Small intestine (tissue), 7 donors: ENCODE data around the gene NPIPA1. TPM values are rescaled to one million over a fixed set of nuclear protein-coding genes. Genes with fewer than 3 reads are reported as not detected.
A peak's percentile ranks its signal among the peaks of the same experiment; 100 is the strongest.
"Not testable (repeated sequence)": the region's sequence is repeated elsewhere in the genome, so short reads cannot be mapped to it uniquely, and the experiment has no call there.

Experiments used
- DNase-seq, 2 donors: peaks; one replicate each; pipeline versions ENCODE4 v3.0.0 to v3.0.0-alpha.2; 2013
- FAIRE-seq: peaks from 2 replicates; lab custom pipeline; 2012; peaks lifted over from hg19 to GRCh38; lab: Jason Lieb, UNC
- H3K27ac ChIP-seq, 3 donors: one replicate each; pipeline ENCODE4 v1.5.1; 2013; ENCODE audit warnings: low read length in 2 of 3, mild to moderate bottlenecking in 2 of 3, control low read depth in 1 of 3, inconsistent platforms in 1 of 3, low read depth in 1 of 3, moderate library complexity in 1 of 3
- H3K27me3 ChIP-seq, 3 donors: one replicate each; pipeline ENCODE4 v1.6.1; 2013; ENCODE audit warnings: low read length in 3 of 3, inconsistent platforms in 1 of 3; ENCODE audit not compliant: control insufficient read depth in 3 of 3, insufficient read depth in 3 of 3
- H3K36me3 ChIP-seq, 3 donors: one replicate each; pipeline ENCODE4 v1.6.1; 2013; ENCODE audit warnings: low read length in 3 of 3, inconsistent platforms in 1 of 3, low read depth in 1 of 3, mild to moderate bottlenecking in 1 of 3, moderate library complexity in 1 of 3; ENCODE audit not compliant: control insufficient read depth in 3 of 3, insufficient read depth in 2 of 3
- H3K4me1 ChIP-seq, 3 donors: one replicate each; pipeline ENCODE4 v1.6.1; 2013; ENCODE audit warnings: low read length in 2 of 3, inconsistent platforms in 1 of 3, low read depth in 1 of 3, mild to moderate bottlenecking in 1 of 3, moderate library complexity in 1 of 3; ENCODE audit not compliant: control insufficient read depth in 3 of 3, insufficient read depth in 2 of 3
- H3K4me3 ChIP-seq, 3 donors: one replicate each; pipeline ENCODE4 v1.5.1; 2013; ENCODE audit warnings: low read length in 3 of 3, control low read depth in 1 of 3, inconsistent platforms in 1 of 3, low read depth in 1 of 3, mild to moderate bottlenecking in 1 of 3, moderate library complexity in 1 of 3
- H3K9me3 ChIP-seq, 2 donors: one replicate each; pipeline ENCODE4 v1.6.1; 2013; ENCODE audit warnings: low read depth in 1 of 2, low read length in 1 of 2; ENCODE audit not compliant: control insufficient read depth in 2 of 2, insufficient read depth in 1 of 2
- WGBS, 3 donors: extraction: QIAGEN DNeasy Blood & Tissue Kit; methylation state at CpG; one replicate each; pipeline ENCODE4 v1.1.7; 2013; 5-methylcytosine and 5-hydroxymethylcytosine counted together
- polyA plus RNA-seq, 4 donors: library from polyadenylated mRNA; stranded (reverse) in 3 of 4; unstranded in 1 of 4; fragments of 200-250 nt in 3 of 4; fragments of 120-200 nt in 1 of 4; gene quantifications; one replicate each; pipeline versions ENCODE4 v1.2.1 to v1.2.3, GENCODE V29; 2013
- donor health status: healthy with polysubstance abuse.
- donor health status: control.
- donor health status: control.
- donor health status: Bipolar disorder and iron deficiency.
- donor health status: healthy.

The NPIPA1 gene
- polyA plus RNA-seq, 4 donors: 20.8 to 86.4 (median 46.8) TPM

- WGBS, 3 donors: 88 to 100% methylated on average over 3 to 6 of the region's 17 CpGs; no CpG with 5 or more reads in 1 of the 3 donors
Measured at GRCh38 chr16:14924359-14924758, 12.9 kb upstream of the NPIPA1 start.

GRCh38 chr16:14924982-14925381 lies 12.3 kb upstream of the NPIPA1 start:
- not testable (repeated sequence) for H3K4me1 ChIP-seq, H3K27ac ChIP-seq, FAIRE-seq, H3K4me3 ChIP-seq, H3K9me3 ChIP-seq, DNase-seq, H3K36me3 ChIP-seq, H3K27me3 ChIP-seq
- WGBS, 3 donors: 95 to 96% methylated on average over 3 to 13 of the region's 18 CpGs; no CpG with 5 or more reads in 1 of the 3 donors

More at GRCh38 chr16:14924359-14924758, 12.9 kb upstream of the NPIPA1 start:
- H3K4me1 ChIP-seq, H3K27me3 ChIP-seq, FAIRE-seq, H3K9me3 ChIP-seq, H3K36me3 ChIP-seq, H3K27ac ChIP-seq, H3K4me3 ChIP-seq, DNase-seq: not testable (repeated sequence)

DNA sequence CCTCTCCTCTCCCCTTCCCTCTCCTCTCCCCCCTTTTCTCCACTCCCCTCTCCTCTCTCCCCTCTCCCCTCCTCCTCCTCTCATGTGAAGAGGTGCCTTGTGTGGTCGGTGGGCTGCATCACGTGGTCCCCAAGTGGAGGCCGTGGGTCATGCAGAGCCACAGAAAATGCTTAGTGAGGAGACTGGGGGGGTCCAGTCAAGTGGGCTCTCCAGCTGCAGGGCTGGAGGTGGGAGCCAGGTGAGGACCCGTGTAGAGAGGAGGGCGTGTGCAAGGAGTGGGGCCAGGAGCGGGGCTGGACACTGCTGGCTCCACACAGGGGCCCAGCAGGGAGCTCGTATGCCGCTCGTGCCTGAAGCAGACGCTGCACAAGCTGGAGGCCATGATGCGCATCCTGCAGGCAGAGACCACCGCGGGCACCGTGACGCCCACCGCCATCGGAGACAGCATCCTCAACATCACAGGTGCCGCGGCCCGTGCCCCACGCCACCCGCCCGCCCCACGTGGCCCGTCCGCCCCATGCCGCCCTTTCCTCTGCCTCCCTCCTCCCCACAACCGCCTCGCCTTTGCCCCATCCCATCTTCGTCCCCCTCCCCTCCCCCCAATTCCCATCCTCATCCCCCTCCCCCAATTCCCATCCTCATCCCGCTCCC lies 9.1 kb upstream of the NPIPA1 start:
- not testable (repeated sequence) for H3K27me3 ChIP-seq, H3K9me3 ChIP-seq, H3K36me3 ChIP-seq, H3K4me1 ChIP-seq, FAIRE-seq, H3K27ac ChIP-seq, H3K4me3 ChIP-seq
- DNase-seq: peak; percentile 1 to 2
- 69 to 83% (median 74%) methylated on average over 6 of the region's 31 CpGs for WGBS, 3 donors

GRCh38 chr16:14929176-14929575 lies 8.1 kb upstream of the NPIPA1 start:
- WGBS, 3 donors: 93 to 94% (median 93%) methylated on average over 14 to 19 of the region's 26 CpGs
- DNase-seq: not testable (repeated sequence)

GRCh38 chr16:14930246-14930645 lies 7.0 kb upstream of the NPIPA1 start:
- not testable (repeated sequence) for H3K27me3 ChIP-seq, H3K27ac ChIP-seq, H3K36me3 ChIP-seq, H3K4me3 ChIP-seq, H3K4me1 ChIP-seq, DNase-seq, H3K9me3 ChIP-seq, FAIRE-seq
- WGBS, 3 donors: 91 to 95% (median 92%) methylated on average over 6 to 18 of the region's 25 CpGs

More at GRCh38 chr16:14929176-14929575, 8.1 kb upstream of the NPIPA1 start:
- H3K27me3 ChIP-seq, H3K4me3 ChIP-seq, H3K36me3 ChIP-seq, H3K9me3 ChIP-seq, H3K27ac ChIP-seq, FAIRE-seq, H3K4me1 ChIP-seq: not testable (repeated sequence)

GRCh38 chr16:14930971-14931370 lies 6.3 kb upstream of the NPIPA1 start:
- not testable (repeated sequence) for DNase-seq, H3K27me3 ChIP-seq, FAIRE-seq

GRCh38 chr16:14932581-14933375 lies 4.5 kb upstream of the NPIPA1 start:
- not testable (repeated sequence) for H3K36me3 ChIP-seq, FAIRE-seq, H3K4me1 ChIP-seq, H3K4me3 ChIP-seq, DNase-seq, H3K9me3 ChIP-seq, H3K27me3 ChIP-seq, H3K27ac ChIP-seq
- 93 to 97% (median 96%) methylated on average over 22 to 28 of the region's 47 CpGs for WGBS, 3 donors

More at GRCh38 chr16:14930971-14931370, 6.3 kb upstream of the NPIPA1 start:
- H3K27ac ChIP-seq, H3K4me3 ChIP-seq, H3K4me1 ChIP-seq, H3K36me3 ChIP-seq, H3K9me3 ChIP-seq: not testable (repeated sequence)
- 93 to 95% (median 95%) methylated on average over 5 to 9 of the region's 19 CpGs for WGBS, 3 donors

GRCh38 chr16:14937994-14938393 lies 751 bp downstream of the NPIPA1 start:
- not testable (repeated sequence) for H3K27ac ChIP-seq, H3K27me3 ChIP-seq, DNase-seq, H3K4me3 ChIP-seq, H3K36me3 ChIP-seq, H3K4me1 ChIP-seq, H3K9me3 ChIP-seq, FAIRE-seq
- 63 to 83% (median 79%) methylated on average over 5 to 6 of the region's 9 CpGs for WGBS, 3 donors
